GM19025 (cell line): ENCODE measurements around the gene CACHD1.
"Not testable (repeated sequence)": the region's sequence is repeated elsewhere in the genome, so short reads cannot be mapped to it uniquely, and the experiment has no call there.

Experiments
- ATAC-seq: cut with Tn5 transposase; IDR thresholded peaks from one replicate; pipeline ENCODE4 v1.9.1; 2021; ENCODE audit warnings: mild to moderate bottlenecking, low read depth, moderate library complexity; ENCODE audit not compliant: unreplicated experiment

The CACHD1 gene

GRCh38 chr1:64578270-64578973 lies 108.5 kb downstream of the CACHD1 start:
- no peak for ATAC-seq

GRCh38 chr1:64579767-64580166 lies 109.8 kb downstream of the CACHD1 start:
- no peak for ATAC-seq

- no peak for ATAC-seq
Measured at GRCh38 chr1:64581135-64581842, 111.4 kb downstream of the CACHD1 start.

GRCh38 chr1:64581843-64582185 lies 111.9 kb downstream of the CACHD1 start:
- ATAC-seq = no peak

- no peak for ATAC-seq
Measured at GRCh38 chr1:64584479-64584878, 114.5 kb downstream of the CACHD1 start.

- no peak for ATAC-seq
Measured at GRCh38 chr1:64588876-64589275, 118.9 kb downstream of the CACHD1 start.

GRCh38 chr1:64590316-64590715 lies 120.4 kb downstream of the CACHD1 start:
- ATAC-seq = no peak

GRCh38 chr1:64594446-64594845 lies 124.5 kb downstream of the CACHD1 start:
- ATAC-seq = no peak

- ATAC-seq = no peak
Measured at GRCh38 chr1:64595871-64596515, 126.1 kb downstream of the CACHD1 start.

GRCh38 chr1:64597113-64597512 lies 127.2 kb downstream of the CACHD1 start:
- ATAC-seq = no peak

GRCh38 chr1:64598100-64598571 lies 128.2 kb downstream of the CACHD1 start:
- no peak for ATAC-seq

- ATAC-seq = no peak
Measured at GRCh38 chr1:64599242-64599641, 129.3 kb downstream of the CACHD1 start.

- ATAC-seq = no peak
Measured at GRCh38 chr1:64601207-64601606, 131.3 kb downstream of the CACHD1 start.

GRCh38 chr1:64608005-64608650 lies 138.2 kb downstream of the CACHD1 start:
- no peak for ATAC-seq

GRCh38 chr1:64608651-64609048 lies 138.7 kb downstream of the CACHD1 start:
- ATAC-seq = no peak

- not testable (repeated sequence) for ATAC-seq
Measured at GRCh38 chr1:64610950-64611349, 141.0 kb downstream of the CACHD1 start.

GRCh38 chr1:64616039-64616438 lies 146.1 kb downstream of the CACHD1 start:
- no peak for ATAC-seq

GRCh38 chr1:64623750-64624191 lies 153.8 kb downstream of the CACHD1 start:
- no peak for ATAC-seq

- no peak for ATAC-seq
Measured at GRCh38 chr1:64624218-64624713, 154.3 kb downstream of the CACHD1 start.

GRCh38 chr1:64624808-64625207 lies 154.9 kb downstream of the CACHD1 start:
- no peak for ATAC-seq

GRCh38 chr1:64630611-64631010 lies 160.7 kb downstream of the CACHD1 start:
- no peak for ATAC-seq
